Right hindlimb (tissue), 1 donor: ENCODE results near the gene PFKP.

Experiments used
- DNase-seq: peaks from one replicate; pipeline ENCODE4 v3.0.0-alpha.2; 2018

The PFKP gene

GRCh38 chr10:3072641-3073360, 5.5 kb downstream of the PFKP start:
- no peak for DNase-seq

- DNase-seq: no peak
These were observed 6.9 kb downstream of the PFKP start for GRCh38 chr10:3074145-3074665.

- no peak for DNase-seq
These were observed 7.7 kb downstream of the PFKP start for GRCh38 chr10:3074985-3075600.

GRCh38 chr10:3076138-3076537, 8.8 kb downstream of the PFKP start:
- no peak for DNase-seq

GRCh38 chr10:3077509-3077908, 10.2 kb downstream of the PFKP start:
- DNase-seq: no peak

- DNase-seq: no peak
These were observed 10.7 kb downstream of the PFKP start for GRCh38 chr10:3077940-3078630.

- no peak for DNase-seq
These were observed 14.1 kb downstream of the PFKP start for GRCh38 chr10:3081383-3081981.

- no peak for DNase-seq
These were observed 14.9 kb downstream of the PFKP start for GRCh38 chr10:3082290-3082689.

GRCh38 chr10:3085785-3086567, 18.6 kb downstream of the PFKP start:
- DNase-seq: no peak

GRCh38 chr10:3090388-3090787, 23.0 kb downstream of the PFKP start:
- DNase-seq: no peak

GRCh38 chr10:3090914-3091787, 23.8 kb downstream of the PFKP start:
- DNase-seq: peak; percentile 70

GRCh38 chr10:3091921-3092320, 24.6 kb downstream of the PFKP start:
- DNase-seq: no peak

- no peak for DNase-seq
These were observed 26.6 kb downstream of the PFKP start for GRCh38 chr10:3093996-3094395.

- DNase-seq: no peak
These were observed 27.3 kb downstream of the PFKP start for GRCh38 chr10:3094609-3095036.

GRCh38 chr10:3095373-3096139, 28.2 kb downstream of the PFKP start:
- no peak for DNase-seq

GRCh38 chr10:3096149-3096548, 28.8 kb downstream of the PFKP start:
- no peak for DNase-seq

GRCh38 chr10:3097160-3097559, 29.8 kb downstream of the PFKP start:
- no peak for DNase-seq

GRCh38 chr10:3098689-3099088, 31.3 kb downstream of the PFKP start:
- no peak for DNase-seq

GRCh38 chr10:3099291-3100092, 32.1 kb downstream of the PFKP start:
- DNase-seq: no peak
